Regular cardiac myocyte (primary cell): ENCODE results near the gene NRBP1. TPM values are rescaled to one million over a fixed set of nuclear protein-coding genes. Genes with fewer than 3 reads are reported as not detected.

ENCODE experiments used
- total RNA-seq: library from RNA; depleted of rRNA; stranded (reverse); fragments of >200 nt; gene quantifications from 2 replicates; pipeline ENCODE4 v1.2.3, GENCODE V29; 2014

The NRBP1 gene
- total RNA-seq, result 100 and 134 TPM in 2 replicates

DNA sequence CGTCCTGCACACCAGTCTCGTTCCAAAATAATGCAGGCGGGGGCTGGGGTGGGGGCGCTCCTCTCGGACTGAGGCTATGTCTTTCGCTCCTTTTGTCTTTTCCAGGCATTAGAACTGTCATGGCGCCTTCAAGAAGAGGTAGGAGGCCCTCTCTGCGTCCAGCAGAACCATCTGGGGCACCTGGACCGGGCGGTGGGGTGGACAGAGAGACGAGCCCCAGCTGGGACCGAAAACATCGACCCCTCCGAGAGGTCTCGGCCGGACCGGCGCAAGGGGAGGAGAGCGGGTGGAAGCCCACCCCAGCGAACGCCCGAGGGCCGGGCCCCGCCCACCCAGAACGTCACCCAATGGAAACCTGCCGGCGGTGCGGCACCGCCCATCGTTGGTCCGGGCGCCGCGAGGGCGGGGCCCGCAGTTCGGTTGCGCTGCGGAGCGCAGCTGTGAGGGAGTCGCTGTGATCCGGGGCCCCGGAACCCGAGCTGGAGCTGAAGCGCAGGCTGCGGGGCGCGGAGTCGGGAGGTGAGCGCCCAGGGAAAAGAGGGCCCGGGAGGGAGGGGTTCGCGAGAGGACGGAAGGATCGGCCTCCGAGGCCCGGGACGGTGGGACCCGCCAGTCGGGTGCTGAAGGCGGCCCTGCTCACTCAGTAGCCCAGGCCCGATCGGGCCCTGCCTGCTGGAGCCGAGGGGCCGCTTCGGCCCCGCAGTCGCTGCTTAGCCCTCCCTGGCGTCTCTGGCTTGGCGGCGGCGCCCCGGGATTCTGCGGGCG is at the start of gene NRBP1:
Gene NRBP1, plus strand, starts transcription at position 419 of the 765 bp plus-strand sequence. CDS start 4,643 bp downstream, outside the sequence.

DNA sequence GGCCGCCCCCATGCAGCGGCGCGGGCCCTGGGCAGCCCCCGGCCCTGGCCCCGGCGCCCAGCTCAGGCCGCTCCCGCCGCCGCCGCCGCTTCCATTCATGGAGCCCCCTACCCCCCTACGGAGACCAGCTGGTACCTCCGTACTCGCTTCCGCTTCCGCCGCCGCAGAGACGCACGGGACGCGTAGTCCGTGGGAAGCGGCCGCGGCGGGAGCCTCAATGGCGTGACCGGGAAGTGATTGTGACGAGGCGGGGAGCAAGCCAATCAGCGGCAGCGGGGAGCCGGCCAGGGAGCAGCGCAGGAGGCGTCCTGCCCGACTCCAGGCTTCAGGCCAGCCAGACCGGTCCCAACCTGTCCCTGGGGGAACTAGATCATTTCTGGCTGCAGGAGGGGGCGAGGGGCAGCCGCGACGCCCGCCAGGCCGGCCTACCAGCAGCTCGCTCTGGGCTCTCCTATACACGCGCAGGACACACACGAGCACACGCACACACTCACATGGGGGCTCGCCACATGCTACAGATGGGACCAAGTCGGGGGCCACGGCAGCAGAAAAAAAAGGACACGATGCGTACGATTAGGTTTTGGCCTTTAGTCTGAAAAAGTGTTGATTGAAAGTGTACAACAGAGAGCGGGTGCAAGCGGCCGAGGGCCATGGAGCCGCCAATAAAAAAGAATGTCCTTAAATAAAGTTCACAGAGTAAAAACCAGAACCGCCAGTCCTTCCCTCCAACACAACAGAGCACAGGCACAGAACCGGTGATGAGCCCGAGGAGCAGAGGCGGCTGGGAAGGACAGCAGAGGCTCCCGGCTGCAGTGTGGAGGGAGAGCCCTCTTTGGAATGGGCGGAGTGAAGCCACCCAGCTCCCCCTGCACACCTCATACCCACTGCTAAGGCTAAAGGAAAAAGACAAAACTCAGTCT is 47.5 kb upstream of the NRBP1 start, which contains the start of gene ZNF513:
Gene ZNF513, minus strand, starts transcription at position 109 of the 920 bp plus-strand sequence. CDS start 208 bp downstream, outside the sequence.

DNA sequence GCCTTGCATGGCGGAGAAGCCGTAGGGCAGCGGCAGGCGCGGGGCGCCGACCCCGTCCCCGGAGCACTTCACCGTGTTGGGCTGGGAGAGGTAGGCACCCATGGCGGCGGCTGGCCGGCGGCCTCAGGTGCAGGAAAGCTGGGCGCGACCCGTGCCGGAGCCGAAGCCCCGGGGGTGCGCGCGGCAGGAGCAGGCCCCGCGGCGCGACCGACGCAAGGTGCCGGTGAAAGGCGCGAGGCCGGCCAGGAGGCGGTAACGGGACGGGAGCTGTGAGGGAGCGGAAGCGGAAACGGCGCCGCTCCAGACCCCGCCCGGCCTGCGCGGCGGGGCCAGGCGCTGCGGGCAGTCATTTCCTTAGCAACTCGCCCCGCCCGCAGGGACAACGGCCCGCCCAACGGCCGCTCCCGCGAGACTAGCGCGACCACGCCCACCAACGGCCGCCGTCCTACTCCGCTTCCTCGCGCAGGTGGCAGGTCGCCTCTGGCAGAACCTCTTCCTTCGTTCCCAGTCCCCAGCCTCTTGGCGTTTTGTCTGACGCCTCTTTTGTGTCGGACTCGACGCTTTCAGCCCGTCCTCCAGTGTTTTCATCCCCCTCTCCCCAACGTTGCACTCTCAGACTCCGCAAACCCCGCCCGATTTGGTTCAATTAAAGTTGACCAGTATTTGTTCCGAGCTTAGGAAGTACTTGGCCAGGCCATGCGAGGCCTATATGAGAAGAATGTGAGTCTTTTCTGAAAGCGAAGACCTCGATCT is 18.9 kb upstream of the NRBP1 start, which contains the start of gene PPM1G:
Gene PPM1G, minus strand, starts transcription at position 271 of the 753 bp plus-strand sequence. Its CDS starts 169 bp downstream, at position 102.

DNA sequence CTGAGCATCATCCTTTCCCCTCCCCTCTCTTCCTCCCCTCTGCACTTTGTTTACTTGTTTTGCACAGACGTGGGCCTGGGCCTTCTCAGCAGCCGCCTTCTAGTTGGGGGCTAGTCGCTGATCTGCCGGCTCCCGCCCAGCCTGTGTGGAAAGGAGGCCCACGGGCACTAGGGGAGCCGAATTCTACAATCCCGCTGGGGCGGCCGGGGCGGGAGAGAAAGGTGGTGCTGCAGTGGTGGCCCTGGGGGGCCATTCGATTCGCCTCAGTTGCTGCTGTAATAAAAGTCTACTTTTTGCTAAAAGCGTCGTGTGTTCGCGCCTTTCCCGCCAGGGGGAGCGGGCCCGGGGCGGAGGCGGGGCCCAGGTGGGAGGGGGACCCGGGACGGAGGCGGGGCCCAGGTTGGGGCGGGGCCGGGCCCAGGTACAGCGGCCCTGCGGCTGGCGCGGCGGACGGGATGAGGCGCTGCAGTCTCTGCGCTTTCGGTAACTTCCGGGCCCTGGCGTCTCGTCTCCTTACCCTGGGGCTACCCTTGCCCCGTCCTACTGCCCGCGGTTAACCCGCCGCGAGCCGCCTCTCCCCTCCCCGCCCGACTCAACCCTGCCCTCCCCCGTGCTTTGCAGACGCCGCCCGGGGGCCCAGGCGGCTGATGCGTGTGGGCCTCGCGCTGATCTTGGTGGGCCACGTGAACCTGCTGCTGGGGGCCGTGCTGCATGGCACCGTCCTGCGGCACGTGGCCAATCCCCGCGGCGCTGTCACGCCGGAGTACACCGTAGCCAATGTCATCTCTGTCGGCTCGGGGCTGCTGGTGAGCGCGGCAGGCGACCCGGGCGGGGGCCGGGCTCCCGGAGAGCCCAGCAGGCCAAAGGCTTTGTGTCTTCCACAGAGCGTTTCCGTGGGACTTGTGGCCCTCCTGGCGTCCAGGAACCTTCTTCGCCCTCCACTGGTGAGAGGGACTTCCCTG is 13.8 kb downstream of the NRBP1 start, which contains the start of gene KRTCAP3:
Gene KRTCAP3, plus strand, starts transcription at position 424 of the 962 bp plus-strand sequence. Its CDS starts 32 bp downstream, at position 456.

DNA sequence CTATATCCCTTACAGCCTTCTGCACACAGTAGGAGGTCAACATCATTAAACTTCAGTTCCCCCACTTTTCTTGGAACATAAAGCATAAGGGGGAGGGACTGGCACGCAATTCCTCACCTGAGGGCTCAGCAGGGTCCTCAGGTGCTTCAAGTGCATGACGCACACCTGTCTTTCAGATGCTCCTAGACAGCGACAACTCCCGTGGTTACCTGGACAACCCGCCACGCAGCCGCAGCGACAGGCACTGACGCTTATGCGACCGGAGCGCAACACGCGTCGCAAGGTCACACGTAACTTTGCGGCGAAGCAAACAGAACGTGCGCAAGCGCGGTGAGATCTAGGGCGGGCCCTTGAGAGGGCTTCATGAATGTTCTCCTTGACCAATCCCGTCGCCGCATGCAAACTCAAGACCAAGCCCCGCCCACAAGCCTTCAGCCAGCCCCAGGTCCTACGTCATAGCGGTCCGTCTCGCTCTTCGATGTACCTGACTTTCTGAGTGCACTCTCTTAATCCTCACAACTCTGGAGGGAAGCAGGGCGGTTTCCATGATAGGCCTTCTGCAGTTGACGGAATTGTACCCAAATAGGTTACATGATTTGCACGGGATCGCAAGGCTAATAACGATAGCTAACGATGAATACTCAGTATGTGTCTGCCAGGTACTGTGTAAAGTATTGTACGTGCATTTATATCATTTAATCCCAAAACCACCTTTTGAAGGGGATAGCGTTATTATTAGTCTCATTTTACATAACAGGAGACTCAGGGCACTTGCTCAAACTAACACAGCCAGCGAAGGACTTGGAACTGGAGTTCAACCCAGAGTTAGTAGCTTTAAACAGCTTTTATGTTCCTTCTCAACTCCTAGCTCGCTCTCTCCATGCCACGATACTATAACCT is 61.3 kb downstream of the NRBP1 start, which contains the start of gene IFT172:
Gene IFT172, minus strand, starts transcription at position 246 of the 900 bp plus-strand sequence. Its CDS starts 90 bp downstream, at position 156.

Other genes starting within 250 kb of the NRBP1 start
- gene ATRAID, start 216.6 kb upstream of the NRBP1 start, total RNA-seq, result 136 and 240 TPM in 2 replicates
- gene SLC5A6, start 216.4 kb upstream of the NRBP1 start, total RNA-seq, result 14.9 and 30.3 TPM in 2 replicates
- 22.6 and 47.9 TPM in 2 replicates for gene CAD, start 211.3 kb upstream of the NRBP1 start, total RNA-seq
- gene SLC30A3, start 165.6 kb upstream of the NRBP1 start, total RNA-seq, result under 0.01 and 0.19 TPM in 2 replicates
- gene DNAJC5G, start 153.2 kb upstream of the NRBP1 start, total RNA-seq, result not detected in 2 replicates
- gene TRIM54, start 146.2 kb upstream of the NRBP1 start, total RNA-seq, result under 0.01 TPM in 1 of 2 replicates, not detected in the other
- 0.38 and 1.1 TPM in 2 replicates for gene UCN, start 120.2 kb upstream of the NRBP1 start, total RNA-seq
- 56.2 and 77.5 TPM in 2 replicates for gene MPV17, start 105.5 kb upstream of the NRBP1 start, total RNA-seq
- 14.1 and 19.2 TPM in 2 replicates for gene GTF3C2, start 71.9 kb upstream of the NRBP1 start, total RNA-seq
- 21.7 and 50.4 TPM in 2 replicates for gene EIF2B4, start 58.3 kb upstream of the NRBP1 start, total RNA-seq
- gene SNX17, start 58.0 kb upstream of the NRBP1 start, total RNA-seq, result 137 and 174 TPM in 2 replicates
- gene ZNF513, start 47.9 kb upstream of the NRBP1 start, total RNA-seq, result 6.8 and 7.1 TPM in 2 replicates
- 59.5 and 167 TPM in 2 replicates for gene PPM1G, start 19.0 kb upstream of the NRBP1 start, total RNA-seq
- not detected in 2 replicates for gene KRTCAP3, start 13.8 kb downstream of the NRBP1 start, total RNA-seq
- gene IFT172, start 61.1 kb downstream of the NRBP1 start, total RNA-seq, result 23.6 and 26.8 TPM in 2 replicates
- gene FNDC4, start 66.6 kb downstream of the NRBP1 start, total RNA-seq, result 21.7 and 24.5 TPM in 2 replicates
- gene GCKR, start 68.2 kb downstream of the NRBP1 start, total RNA-seq, result 1.1 and 1.9 TPM in 2 replicates
- 21.1 and 30.4 TPM in 2 replicates for gene ZNF512, start 154.4 kb downstream of the NRBP1 start, total RNA-seq
- gene CCDC121, start 200.4 kb downstream of the NRBP1 start, total RNA-seq, result 1.1 and 1.5 TPM in 2 replicates
- 30.7 and 60.2 TPM in 2 replicates for gene GPN1, start 200.4 kb downstream of the NRBP1 start, total RNA-seq
- gene SUPT7L, start 235.0 kb downstream of the NRBP1 start, total RNA-seq, result 15.3 and 33.3 TPM in 2 replicates
- gene SLC4A1AP, start 235.3 kb downstream of the NRBP1 start, total RNA-seq, result 37.8 and 39.5 TPM in 2 replicates